ENCODE measurements around the gene PEX12.

Gene PEX12

GRCh38 chr17:35588196-35588920 is 10.0 kb upstream of the PEX12 start:
- no peaks in the 10 kb centered on the region for H3K9me2 ChIP-seq (replicated peaks; ENCODE audit: insufficient read depth, low read length)
- H3K27ac ChIP-seq (ENCODE audit: low read length), result no peak overlapping the region
- peaks cover 55% of the 10 kb centered on the region for H3K79me2 ChIP-seq (ENCODE audit: low read length)
- DNase-seq, result no peak
- H3K4me2 ChIP-seq (ENCODE audit: low read depth, low read length), result peak overlapping the region; percentile 77; the same call in 1 of the 2 replicates
- H3K4me1 ChIP-seq (ENCODE audit: low read length), result peaks cover 12% of the 10 kb centered on the region
- no peak overlapping the region for H2AFZ ChIP-seq (ENCODE audit: low read length)
- H3F3A ChIP-seq (ENCODE audit: insufficient read depth, low read length), result peaks cover 4% of the 10 kb centered on the region; the same call in 1 of the 2 replicates
- no peaks in the 10 kb centered on the region for H4K20me1 ChIP-seq (ENCODE audit: insufficient read depth, low read length)
- H3K9me3 ChIP-seq (replicated peaks; ENCODE audit: insufficient read depth, low read length), result no peaks in the 10 kb centered on the region
- H3K27me3 ChIP-seq (replicated peaks; ENCODE audit: insufficient read depth, low read length), result no peaks in the 10 kb centered on the region
- no peak for TF ChIP-seq EZH2 (optimal IDR thresholded peaks at IDR 0.05; ENCODE audit: low read depth, low read length)
- TF ChIP-seq EZH2phosphoT487 (IDR thresholded peaks at IDR 0.05; ENCODE audit: low read length), result no peak
- TF ChIP-seq CTCF (IDR thresholded peaks at IDR 0.05; ENCODE audit: low read length), result no peak
- H3K36me3 ChIP-seq (replicated peaks; ENCODE audit: insufficient read depth, low read length), result no peaks in the 10 kb centered on the region
- no peak overlapping the region; the same call in 1 of the 2 replicates for H3K9ac ChIP-seq (ENCODE audit: low read length)
- peak overlapping the region; percentile 94 for H3K4me3 ChIP-seq (ENCODE audit: low read length)

- TF ChIP-seq EZH2 (optimal IDR thresholded peaks at IDR 0.05; ENCODE audit: low read depth, low read length) (no peak), CTCF (IDR thresholded peaks at IDR 0.05; ENCODE audit: low read length) (no peak), EZH2phosphoT487 (IDR thresholded peaks at IDR 0.05; ENCODE audit: low read length) (no peak)
- Histone ChIP-seq H3F3A (ENCODE audit: insufficient read depth, low read length) (peaks cover 4% of the 10 kb centered on the region; the same call in 1 of the 2 replicates), H3K27ac (ENCODE audit: low read length) (peak within 1 kb of the TSS; percentile 71), H3K9ac (ENCODE audit: low read length) (peak within 1 kb of the TSS; percentile 78), H3K36me3 (replicated peaks; ENCODE audit: insufficient read depth, low read length) (no peaks in the 10 kb centered on the region), H3K79me2 (ENCODE audit: low read length) (peaks cover 45% of the 10 kb centered on the region), H3K4me1 (ENCODE audit: low read length) (peaks cover 12% of the 10 kb centered on the region), H3K9me3 (replicated peaks; ENCODE audit: insufficient read depth, low read length) (no peaks in the 10 kb centered on the region), H3K4me2 (ENCODE audit: low read depth, low read length) (peak within 1 kb of the TSS; percentile 77), H3K9me2 (replicated peaks; ENCODE audit: insufficient read depth, low read length) (no peaks in the 10 kb centered on the region), H3K4me3 (ENCODE audit: low read length) (peak within 1 kb of the TSS; percentile 94), H4K20me1 (ENCODE audit: insufficient read depth, low read length) (no peaks in the 10 kb centered on the region), H3K27me3 (replicated peaks; ENCODE audit: insufficient read depth, low read length) (no peaks in the 10 kb centered on the region), H2AFZ (ENCODE audit: low read length) (peak within 1 kb of the TSS; percentile 94)
- peak; percentile 93 for DNase-seq
These were observed 8.9 kb upstream of the PEX12 start, which contains the start of gene AP2B1 for GRCh38 chr17:35587074-35587961. AP2B1 (plus strand) TSS chr17:35587322; CDS start chr17:35594031, 6,709 bp downstream.

- Histone ChIP-seq H3K9me3 (replicated peaks; ENCODE audit: insufficient read depth, low read length) (no peaks in the 10 kb centered on the region), H3F3A (ENCODE audit: insufficient read depth, low read length) (peaks cover 4% of the 10 kb centered on the region; the same call in 1 of the 2 replicates), H3K9ac (ENCODE audit: low read length) (peak overlapping the region; percentile 78), H3K4me3 (ENCODE audit: low read length) (peak overlapping the region; percentile 94), H3K79me2 (ENCODE audit: low read length) (peaks cover 39% of the 10 kb centered on the region), H3K4me2 (ENCODE audit: low read depth, low read length) (peak overlapping the region; percentile 77), H3K36me3 (replicated peaks; ENCODE audit: insufficient read depth, low read length) (no peaks in the 10 kb centered on the region), H3K27ac (ENCODE audit: low read length) (peak overlapping the region; percentile 71), H4K20me1 (ENCODE audit: insufficient read depth, low read length) (no peaks in the 10 kb centered on the region), H3K27me3 (replicated peaks; ENCODE audit: insufficient read depth, low read length) (no peaks in the 10 kb centered on the region), H2AFZ (ENCODE audit: low read length) (peak overlapping the region; percentile 94), H3K4me1 (ENCODE audit: low read length) (peaks cover 12% of the 10 kb centered on the region), H3K9me2 (replicated peaks; ENCODE audit: insufficient read depth, low read length) (no peaks in the 10 kb centered on the region)
- no peak for DNase-seq
- TF ChIP-seq EZH2 (optimal IDR thresholded peaks at IDR 0.05; ENCODE audit: low read depth, low read length) (no peak), CTCF (IDR thresholded peaks at IDR 0.05; ENCODE audit: low read length) (no peak), EZH2phosphoT487 (IDR thresholded peaks at IDR 0.05; ENCODE audit: low read length) (no peak)
These were observed 8.2 kb upstream of the PEX12 start for GRCh38 chr17:35586569-35587073.
